SK-N-SH (cell line): ENCODE data around the gene NSD2. TPM values are rescaled to one million over a fixed set of nuclear protein-coding genes. Genes with fewer than 3 reads are reported as not detected.

ENCODE experiments used
- CTCF ChIA-PET: fragments of 300-600, 350-600 bp; formaldehyde crosslinking; extraction: SDS; loops from one replicate; lab custom pipeline; 2021; lab: Yijun Ruan, JAX
- POLR2A ChIA-PET: fragments of 350-600 bp; sonication (Branson Sonifier 250); formaldehyde crosslinking; extraction: SDS; loops from one replicate; lab custom pipeline; 2020; ENCODE audit warnings: antibody characterized with exemption, inconsistent platforms; lab: Yijun Ruan, JAX
- DNase-seq: peaks from one replicate; pipeline ENCODE4 v3.0.0; 2012
- H2AFZ ChIP-seq: fragments of 200-600 bp; sonication (generic); 2 replicates; pipeline ENCODE4 v1.8.1; 2016; ENCODE audit warnings: antibody characterized with exemption, mild to moderate bottlenecking, low read depth
- H3F3A ChIP-seq: fragments of 200-600 bp; sonication (generic); replicated peaks from 2 replicates; pipeline ENCODE3; 2016; ENCODE audit warnings: antibody characterized with exemption, mild to moderate bottlenecking; ENCODE audit not compliant: insufficient read depth
- H3K27ac ChIP-seq, 2 experiments: fragments of 200-500 bp in 1 of 2; fragments of 200-600 bp in 1 of 2; sonication (Bioruptor generic) in 1 of 2; sonication (generic), shearing (Covaris generic) in 1 of 2; 2 replicates each; pipeline versions ENCODE4 v1.5.1 to v1.6.1; 2014 to 2016; ENCODE audit warnings: low read depth in 2 of 2, inconsistent platforms in 1 of 2, low read length in 1 of 2, mild to moderate bottlenecking in 1 of 2, mixed read lengths in 1 of 2
- H3K27me3 ChIP-seq: fragments of 200-600 bp; sonication (generic), shearing (Covaris generic); 2 replicates; pipeline ENCODE4 v1.6.1; 2016; ENCODE audit warnings: mixed run types; ENCODE audit not compliant: insufficient read depth
- H3K36me3 ChIP-seq, 2 experiments: fragments of 200-500 bp in 1 of 2; fragments of 200-600 bp in 1 of 2; sonication (Bioruptor generic) in 1 of 2; sonication (generic) in 1 of 2; replicated peaks in 1 of 2; 2 replicates each; pipeline versions ENCODE3 to v1.5.1; 2014 to 2016; ENCODE audit warnings: low read length in 1 of 2, mild to moderate bottlenecking in 1 of 2; ENCODE audit not compliant: insufficient read depth in 2 of 2, control insufficient read depth in 1 of 2
- H3K4me1 ChIP-seq, 2 experiments: fragments of 200-500 bp in 1 of 2; fragments of 200-600 bp in 1 of 2; sonication (Bioruptor generic) in 1 of 2; sonication (generic), shearing (Covaris generic) in 1 of 2; 2 replicates each; pipeline versions ENCODE4 v1.5.1 to v1.6.1; 2014 to 2016; ENCODE audit warnings: low read depth in 1 of 2, low read length in 1 of 2, mixed run types in 1 of 2; ENCODE audit not compliant: insufficient read depth in 2 of 2, control insufficient read depth in 1 of 2
- H3K4me2 ChIP-seq: fragments of 200-600 bp; sonication (generic), shearing (Covaris generic); 2 replicates; pipeline ENCODE4 v1.6.1; 2017; ENCODE audit warnings: mixed run types
- H3K4me3 ChIP-seq, 2 experiments: fragments of 200-500 bp in 1 of 2; fragments of 200-600 bp in 1 of 2; sonication (Bioruptor generic) in 1 of 2; sonication (generic), shearing (Covaris generic) in 1 of 2; 2 replicates each; pipeline versions ENCODE4 v1.5.1 to v1.8.1; 2014 to 2016; ENCODE audit warnings: low read depth in 2 of 2, inconsistent platforms in 1 of 2, low read length in 1 of 2, mild to moderate bottlenecking in 1 of 2, mixed read lengths in 1 of 2, moderate library complexity in 1 of 2
- H3K79me2 ChIP-seq: fragments of 200-600 bp; sonication (generic); 2 replicates; pipeline ENCODE4 v1.8.1; 2017; ENCODE audit warnings: mild to moderate bottlenecking; ENCODE audit not compliant: insufficient read depth
- H3K9ac ChIP-seq: fragments of 200-600 bp; sonication (generic); 2 replicates; pipeline ENCODE4 v1.6.1; 2017; ENCODE audit warnings: mixed run types
- H3K9me2 ChIP-seq: fragments of 200-600 bp; sonication (generic); 2 replicates; pipeline ENCODE4 v1.6.1; 2017; ENCODE audit warnings: mixed run types
- H3K9me3 ChIP-seq: fragments of 200-600 bp; sonication (generic); 2 replicates; pipeline ENCODE4 v1.6.1; 2017; ENCODE audit warnings: mixed run types, mild to moderate bottlenecking, moderate library complexity
- H4K20me1 ChIP-seq: fragments of 200-600 bp; sonication (generic); 2 replicates; pipeline ENCODE4 v1.6.1; 2017; ENCODE audit warnings: mild to moderate bottlenecking, mixed run types; ENCODE audit not compliant: insufficient read depth
- CHD2 ChIP-seq: fragments of 150-350 bp; IDR thresholded peaks from 2 replicates; pipeline ENCODE4 v1.6.1; 2018; ENCODE audit warnings: low read length; ENCODE audit not compliant: partially characterized antibody
- ELF1 ChIP-seq: IDR thresholded peaks from 2 replicates; pipeline ENCODE4 v1.4.0; 2012
- FOSL2 ChIP-seq: IDR thresholded peaks from 2 replicates; pipeline ENCODE4 v1.4.0; 2012; ENCODE audit warnings: low read depth, mild to moderate bottlenecking, moderate library complexity, borderline replicate concordance
- GABPA ChIP-seq: IDR thresholded peaks from 2 replicates; pipeline ENCODE4 v1.4.0; 2012; ENCODE audit warnings: low read depth, mild to moderate bottlenecking
- NFIC ChIP-seq: IDR thresholded peaks from 2 replicates; pipeline ENCODE4 v1.4.0; 2012; ENCODE audit warnings: borderline replicate concordance
- NRF1 ChIP-seq: IDR thresholded peaks from 2 replicates; pipeline ENCODE4 v1.6.1; 2012; ENCODE audit warnings: low read depth, mild to moderate bottlenecking, low read length
- PBX3 ChIP-seq: IDR thresholded peaks from 2 replicates; pipeline ENCODE4; 2012
- RAD21 ChIP-seq: IDR thresholded peaks from 2 replicates; pipeline ENCODE4 v1.6.1; 2012; ENCODE audit warnings: mild to moderate bottlenecking, low read length
- RCOR1 ChIP-seq: fragments of 150-350 bp; IDR thresholded peaks from 2 replicates; pipeline ENCODE4 v1.6.1; 2017; ENCODE audit warnings: antibody characterized with exemption, low read length
- REST ChIP-seq: IDR thresholded peaks from 2 replicates; pipeline ENCODE4 v1.6.1; 2012; ENCODE audit warnings: mild to moderate bottlenecking, low read depth, low read length, moderate library complexity
- SIN3A ChIP-seq: IDR thresholded peaks from 2 replicates; pipeline ENCODE4 v1.6.1; 2012; ENCODE audit warnings: low read depth, mild to moderate bottlenecking, low read length, moderate library complexity, borderline replicate concordance
- TAF1 ChIP-seq: IDR thresholded peaks from 2 replicates; pipeline ENCODE4 v1.6.1; 2012; ENCODE audit warnings: low read depth, mild to moderate bottlenecking, low read length, moderate library complexity, borderline replicate concordance
- TCF12 ChIP-seq: IDR thresholded peaks from 2 replicates; pipeline ENCODE4 v1.4.0; 2012
- USF1 ChIP-seq: IDR thresholded peaks from 2 replicates; pipeline ENCODE4 v1.4.0; 2012; ENCODE audit warnings: low read depth, borderline replicate concordance
- YY1 ChIP-seq: IDR thresholded peaks from 2 replicates; pipeline ENCODE4 v1.4.0; 2012; ENCODE audit warnings: low read depth, mild to moderate bottlenecking
- ZBTB33 ChIP-seq: IDR thresholded peaks from 2 replicates; pipeline ENCODE4 v1.4.0; 2012; ENCODE audit warnings: low read depth, borderline replicate concordance
- WGBS: methylation state at CpG from one replicate; pipeline ENCODE4 v1.1.6; 2017; ENCODE audit warnings: low lambda C conversion rate; 5-methylcytosine and 5-hydroxymethylcytosine counted together
- polyA plus RNA-seq, 3 experiments: library from polyadenylated mRNA; depleted of rRNA; stranded (reverse); fragments of >200 nt; gene quantifications; 2 replicates each; pipeline ENCODE4 v1.2.3, GENCODE V29; 2012
- TF ChIP-seq, protein P1 (sequence below): fragments of 150-350 bp; IDR thresholded peaks from 2 replicates; pipeline ENCODE4 v1.6.1; 2017; ENCODE audit warnings: antibody characterized with exemption, low read length, low read depth, borderline replicate concordance

The NSD2 gene
- polyA plus RNA-seq, 1 of the 3 experiments (the other 2 are of a cell fraction), result 34.2 TPM

- CTCF ChIA-PET, result no interaction called here
- H3K27me3 ChIP-seq, result no peaks in the 10 kb centered on the region
- H4K20me1 ChIP-seq, result peaks cover 19% of the 10 kb centered on the region; the same call in 1 of the 2 replicates
- H2AFZ ChIP-seq, result no peak overlapping the region
- peaks cover 73% of the 10 kb centered on the region for H3K79me2 ChIP-seq
- no peak overlapping the region for H3K4me3 ChIP-seq
- peaks cover 0 to 9% of the 10 kb centered on the region in 2 experiments; a peak in 3 of 4 replicates for H3K4me1 ChIP-seq
- peaks cover 63 to 66% of the 10 kb centered on the region in 2 experiments for H3K36me3 ChIP-seq
- H3K4me2 ChIP-seq, result peak overlapping the region; percentile 54; the same call in 1 of the 2 replicates
- TF ChIP-seq ZBTB33 (no peak), YY1 (no peak), REST (no peak), TCF12 (no peak), USF1 (no peak), GABPA (no peak), ELF1 (no peak), TAF1 (no peak), CHD2 (no peak), RAD21 (no peak), FOSL2 (no peak), NRF1 (no peak), RCOR1 (no peak), NFIC (no peak), SIN3A (no peak), PBX3 (no peak)
- TF ChIP-seq, protein P1, sequence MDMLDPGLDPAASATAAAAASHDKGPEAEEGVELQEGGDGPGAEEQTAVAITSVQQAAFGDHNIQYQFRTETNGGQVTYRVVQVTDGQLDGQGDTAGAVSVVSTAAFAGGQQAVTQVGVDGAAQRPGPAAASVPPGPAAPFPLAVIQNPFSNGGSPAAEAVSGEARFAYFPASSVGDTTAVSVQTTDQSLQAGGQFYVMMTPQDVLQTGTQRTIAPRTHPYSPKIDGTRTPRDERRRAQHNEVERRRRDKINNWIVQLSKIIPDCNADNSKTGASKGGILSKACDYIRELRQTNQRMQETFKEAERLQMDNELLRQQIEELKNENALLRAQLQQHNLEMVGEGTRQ, result no peak
- H3K27ac ChIP-seq, result peak overlapping the region in 1 of 2 experiments; percentile 81; a peak in 2 of 4 replicates
- H3K9me2 ChIP-seq, result no peaks in the 10 kb centered on the region
- no peaks in the 10 kb centered on the region for H3K9me3 ChIP-seq
- DNase-seq, result no peak
- no peak overlapping the region for H3K9ac ChIP-seq
- peaks cover 38% of the 10 kb centered on the region for H3F3A ChIP-seq
- POLR2A ChIA-PET, result no interaction called here
- WGBS, result 97% methylated on average over 7 of the region's 7 CpGs
These were observed 69.4 kb downstream of the NSD2 start for GRCh38 chr4:1940566-1940965.
